Upper lobe of left lung (tissue), 4 donors: ENCODE results near the gene CEP131.

Experiments used
- EP300 ChIP-seq, 4 donors: sonication (generic); formaldehyde crosslinking; IDR thresholded peaks; one replicate each; pipeline ENCODE4 v1.5.1; 2017; ENCODE audit warnings: antibody characterized with exemption in 4 of 4, control low read depth in 2 of 4
- POLR2A ChIP-seq, 4 donors: fragments of 450-650 bp; IDR thresholded peaks; one replicate each; pipeline ENCODE4 v1.5.1; 2016 to 2017; ENCODE audit warnings: antibody characterized with exemption in 4 of 4, mild to moderate bottlenecking in 2 of 4
- POLR2AphosphoS5 ChIP-seq, 2 donors: sonication (generic); formaldehyde crosslinking; IDR thresholded peaks; one replicate each; pipeline ENCODE4 v1.5.1; 2017; ENCODE audit warnings: antibody characterized with exemption in 2 of 2
- TF ChIP-seq, protein P1 (sequence below), 6 experiments: fragments of 450-650 bp in 4 of 6; fragments of 200-600 bp in 2 of 6; sonication (generic) in 2 of 6; IDR thresholded peaks; one replicate each; pipeline ENCODE4 v1.5.1; 2016 to 2019; ENCODE audit warnings: antibody characterized with exemption in 6 of 6

DNA sequence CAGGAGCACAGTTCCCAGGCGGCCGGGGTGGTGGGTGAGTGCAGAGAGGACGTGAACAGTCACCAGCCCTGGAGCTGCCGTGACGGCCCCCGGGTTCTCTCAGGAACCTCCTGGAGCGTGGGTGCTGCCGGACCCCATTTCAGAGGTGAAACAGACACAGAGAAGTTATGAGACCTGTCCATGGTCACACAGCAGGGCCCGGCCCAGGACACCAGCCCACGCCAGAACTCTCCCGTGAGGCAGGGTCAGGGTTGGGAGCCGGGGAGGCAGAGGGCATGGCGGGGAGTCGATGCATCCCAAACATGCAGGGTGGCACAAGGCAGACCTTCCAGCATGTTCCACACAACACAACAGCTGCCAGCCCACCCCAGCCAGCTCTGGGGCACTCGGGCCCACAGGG lies 61.2 kb downstream of the CEP131 start:
- TF ChIP-seq POLR2A (IDR thresholded peaks at IDR 0.05): no peak
- TF ChIP-seq, protein P1, sequence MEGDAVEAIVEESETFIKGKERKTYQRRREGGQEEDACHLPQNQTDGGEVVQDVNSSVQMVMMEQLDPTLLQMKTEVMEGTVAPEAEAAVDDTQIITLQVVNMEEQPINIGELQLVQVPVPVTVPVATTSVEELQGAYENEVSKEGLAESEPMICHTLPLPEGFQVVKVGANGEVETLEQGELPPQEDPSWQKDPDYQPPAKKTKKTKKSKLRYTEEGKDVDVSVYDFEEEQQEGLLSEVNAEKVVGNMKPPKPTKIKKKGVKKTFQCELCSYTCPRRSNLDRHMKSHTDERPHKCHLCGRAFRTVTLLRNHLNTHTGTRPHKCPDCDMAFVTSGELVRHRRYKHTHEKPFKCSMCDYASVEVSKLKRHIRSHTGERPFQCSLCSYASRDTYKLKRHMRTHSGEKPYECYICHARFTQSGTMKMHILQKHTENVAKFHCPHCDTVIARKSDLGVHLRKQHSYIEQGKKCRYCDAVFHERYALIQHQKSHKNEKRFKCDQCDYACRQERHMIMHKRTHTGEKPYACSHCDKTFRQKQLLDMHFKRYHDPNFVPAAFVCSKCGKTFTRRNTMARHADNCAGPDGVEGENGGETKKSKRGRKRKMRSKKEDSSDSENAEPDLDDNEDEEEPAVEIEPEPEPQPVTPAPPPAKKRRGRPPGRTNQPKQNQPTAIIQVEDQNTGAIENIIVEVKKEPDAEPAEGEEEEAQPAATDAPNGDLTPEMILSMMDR (IDR thresholded peaks at IDR 0.05): no peak
- no peak for TF ChIP-seq POLR2AphosphoS5 (IDR thresholded peaks at IDR 0.05)
- TF ChIP-seq EP300 (IDR thresholded peaks at IDR 0.05): no peak
